Measurements from ENCODE around the gene MGARP. TPM values are rescaled to one million over a fixed set of nuclear protein-coding genes. Genes with fewer than 3 reads are reported as not detected.

MGARP gene
- total RNA-seq, 2 donors from 2014 or later, result 4.3 to 7.1 TPM

DNA sequence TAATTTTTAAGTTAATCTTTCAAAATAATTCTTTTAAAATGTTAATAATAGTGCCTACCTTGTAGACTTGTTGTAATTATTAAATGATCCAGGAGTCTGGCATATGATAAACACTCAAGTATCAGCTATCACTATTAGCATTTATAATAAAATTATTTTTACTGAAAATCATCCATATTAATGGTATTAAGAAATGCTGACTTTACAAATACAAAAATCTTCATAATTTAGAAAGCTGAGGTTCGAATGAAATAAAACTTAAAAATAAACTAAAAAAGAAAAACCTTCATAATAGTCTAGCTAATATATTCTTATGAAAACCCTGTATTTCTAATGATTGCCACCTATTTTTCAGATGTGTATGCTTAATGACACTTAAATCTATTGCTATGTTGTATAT lies 5.2 kb downstream of the MGARP start:
- no peaks in the 10 kb centered on the region for H3K36me3 ChIP-seq
- no peak overlapping the region for H3K27ac ChIP-seq
- no peaks in the 10 kb centered on the region for H3K27me3 ChIP-seq
- H3K4me1 ChIP-seq, result peaks cover 0 to 10% of the 10 kb centered on the region in 2 donors
- no peak overlapping the region for H3K4me3 ChIP-seq
- TF ChIP-seq, protein P1, sequence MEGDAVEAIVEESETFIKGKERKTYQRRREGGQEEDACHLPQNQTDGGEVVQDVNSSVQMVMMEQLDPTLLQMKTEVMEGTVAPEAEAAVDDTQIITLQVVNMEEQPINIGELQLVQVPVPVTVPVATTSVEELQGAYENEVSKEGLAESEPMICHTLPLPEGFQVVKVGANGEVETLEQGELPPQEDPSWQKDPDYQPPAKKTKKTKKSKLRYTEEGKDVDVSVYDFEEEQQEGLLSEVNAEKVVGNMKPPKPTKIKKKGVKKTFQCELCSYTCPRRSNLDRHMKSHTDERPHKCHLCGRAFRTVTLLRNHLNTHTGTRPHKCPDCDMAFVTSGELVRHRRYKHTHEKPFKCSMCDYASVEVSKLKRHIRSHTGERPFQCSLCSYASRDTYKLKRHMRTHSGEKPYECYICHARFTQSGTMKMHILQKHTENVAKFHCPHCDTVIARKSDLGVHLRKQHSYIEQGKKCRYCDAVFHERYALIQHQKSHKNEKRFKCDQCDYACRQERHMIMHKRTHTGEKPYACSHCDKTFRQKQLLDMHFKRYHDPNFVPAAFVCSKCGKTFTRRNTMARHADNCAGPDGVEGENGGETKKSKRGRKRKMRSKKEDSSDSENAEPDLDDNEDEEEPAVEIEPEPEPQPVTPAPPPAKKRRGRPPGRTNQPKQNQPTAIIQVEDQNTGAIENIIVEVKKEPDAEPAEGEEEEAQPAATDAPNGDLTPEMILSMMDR (IDR thresholded peaks at IDR 0.05), result no peak
- DNase-seq (ENCODE audit: low spot score), result no peak
- no peaks in the 10 kb centered on the region for H3K9me3 ChIP-seq

DNA sequence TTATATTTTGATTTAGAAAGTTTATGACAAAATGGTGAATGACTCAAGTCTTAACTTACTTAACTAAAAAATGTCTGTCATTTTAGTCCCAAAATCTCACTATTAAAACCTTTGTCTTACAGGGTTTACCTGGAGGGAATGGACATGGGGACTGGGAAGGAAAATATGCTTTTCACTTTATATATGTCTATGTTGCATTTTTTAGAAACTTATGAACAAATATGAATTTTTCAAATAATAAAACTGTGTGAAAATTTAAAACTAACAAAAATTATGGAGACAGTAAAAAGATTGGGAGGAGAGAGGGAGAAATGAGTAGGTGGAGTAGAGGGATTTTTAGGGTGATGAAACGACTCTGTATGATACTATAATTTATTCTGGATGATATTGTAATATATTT lies 6.2 kb downstream of the MGARP start:
- TF ChIP-seq, protein P1 (IDR thresholded peaks at IDR 0.05), result no peak
- Histone ChIP-seq H3K4me1 (peaks cover 0 to 1% of the 10 kb centered on the region in 2 donors), H3K36me3 (no peaks in the 10 kb centered on the region), H3K4me3 (no peak overlapping the region), H3K27ac (no peak overlapping the region), H3K27me3 (no peaks in the 10 kb centered on the region), H3K9me3 (no peaks in the 10 kb centered on the region)
- DNase-seq (ENCODE audit: low spot score), result no peak

DNA sequence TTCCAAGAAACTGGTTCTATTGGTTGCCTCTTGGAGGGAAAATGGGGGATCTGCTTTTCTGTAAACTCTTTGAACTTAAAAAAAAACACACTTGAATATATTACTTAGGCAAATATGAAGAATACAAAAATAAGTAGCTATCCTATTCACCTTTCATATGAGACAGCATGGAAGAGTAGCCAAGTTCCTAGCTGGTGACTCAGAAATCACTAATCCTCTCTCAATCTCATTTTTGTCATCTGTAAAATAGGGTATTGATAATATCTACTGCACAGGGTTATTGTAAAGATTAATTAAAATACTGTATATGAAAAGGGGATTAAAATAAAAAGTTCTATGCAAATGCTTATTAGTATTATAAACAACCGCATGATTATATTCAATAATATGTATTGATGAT lies 12.7 kb downstream of the MGARP start:
- DNase-seq (ENCODE audit: low spot score), result no peak
- Histone ChIP-seq H3K4me1 (peaks cover 0 to 10% of the 10 kb centered on the region in 2 donors), H3K27ac (peak overlapping the region in 1 of 2 donors; percentile 70), H3K9me3 (no peaks in the 10 kb centered on the region), H3K4me3 (no peak overlapping the region), H3K27me3 (no peaks in the 10 kb centered on the region), H3K36me3 (no peaks in the 10 kb centered on the region)
- TF ChIP-seq, protein P1 (IDR thresholded peaks at IDR 0.05), result no peak

DNA sequence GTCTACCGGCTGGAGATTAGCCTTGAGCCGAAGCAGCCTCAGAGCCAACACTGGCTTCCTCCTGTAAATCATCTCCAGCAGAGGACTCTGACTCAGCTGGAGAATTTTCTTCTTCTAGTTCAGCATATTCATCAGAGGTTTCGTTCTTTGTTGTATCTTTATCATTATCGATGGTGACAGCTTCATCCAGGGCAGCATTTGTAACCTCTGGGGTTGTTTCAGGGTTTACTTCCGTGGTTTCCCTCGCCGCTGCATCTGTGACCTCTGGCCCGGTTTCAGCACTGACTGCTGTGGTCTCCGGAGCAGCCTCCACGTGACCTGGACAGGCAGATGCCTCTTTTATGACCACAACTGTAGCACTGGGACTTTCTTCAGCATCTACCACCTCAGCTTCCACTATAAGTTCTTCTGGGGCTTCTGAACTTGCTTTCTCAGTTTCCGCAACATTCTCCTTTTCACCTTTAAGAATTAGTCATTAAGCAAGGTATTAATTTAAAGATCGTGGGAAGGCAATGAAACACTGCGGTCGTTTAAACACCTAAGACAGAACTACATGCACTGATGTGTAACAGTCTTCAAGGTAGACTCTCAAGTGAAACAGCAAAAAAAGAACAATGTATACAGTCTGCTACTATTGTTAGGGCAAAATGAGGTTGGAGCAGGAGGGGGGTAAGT lies 13.3 kb downstream of the MGARP start:
- DNase-seq (ENCODE audit: low spot score), result peak; percentile 73
- Histone ChIP-seq H3K36me3 (no peaks in the 10 kb centered on the region), H3K27me3 (no peaks in the 10 kb centered on the region), H3K4me3 (peak overlapping the region; percentile 24 to 46), H3K27ac (peak overlapping the region in 1 of 2 donors; percentile 70), H3K9me3 (no peaks in the 10 kb centered on the region), H3K4me1 (peaks cover 0 to 10% of the 10 kb centered on the region in 2 donors)
- TF ChIP-seq, protein P1 (IDR thresholded peaks at IDR 0.05), result no peak

DNA sequence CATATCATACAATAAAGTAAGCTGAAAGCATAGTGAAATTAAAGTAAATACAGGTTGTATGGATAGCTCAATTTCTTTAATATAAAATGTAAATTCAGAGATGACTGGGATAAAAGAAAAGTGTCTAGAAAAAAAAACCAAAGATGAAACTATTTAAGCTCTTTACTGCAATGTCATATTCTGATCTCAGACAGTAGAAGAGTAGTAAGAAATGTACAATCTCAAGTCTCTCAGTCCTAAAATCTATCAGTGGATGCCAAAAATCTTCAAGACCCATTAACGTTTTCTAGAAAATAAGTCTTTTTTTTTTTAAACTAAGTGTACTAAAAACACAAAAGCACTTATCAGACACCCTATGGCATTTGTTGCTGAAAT lies 13.8 kb downstream of the MGARP start:
- no peaks in the 10 kb centered on the region for H3K9me3 ChIP-seq
- H3K4me1 ChIP-seq, result peaks cover 0 to 10% of the 10 kb centered on the region in 2 donors
- H3K36me3 ChIP-seq, result no peaks in the 10 kb centered on the region
- TF ChIP-seq, protein P1 (IDR thresholded peaks at IDR 0.05), result no peak
- H3K27ac ChIP-seq, result peak overlapping the region in 1 of 2 donors; percentile 70
- no peak for DNase-seq (ENCODE audit: low spot score)
- no peaks in the 10 kb centered on the region for H3K27me3 ChIP-seq
- H3K4me3 ChIP-seq, result peak overlapping the region; percentile 24 to 46

DNA sequence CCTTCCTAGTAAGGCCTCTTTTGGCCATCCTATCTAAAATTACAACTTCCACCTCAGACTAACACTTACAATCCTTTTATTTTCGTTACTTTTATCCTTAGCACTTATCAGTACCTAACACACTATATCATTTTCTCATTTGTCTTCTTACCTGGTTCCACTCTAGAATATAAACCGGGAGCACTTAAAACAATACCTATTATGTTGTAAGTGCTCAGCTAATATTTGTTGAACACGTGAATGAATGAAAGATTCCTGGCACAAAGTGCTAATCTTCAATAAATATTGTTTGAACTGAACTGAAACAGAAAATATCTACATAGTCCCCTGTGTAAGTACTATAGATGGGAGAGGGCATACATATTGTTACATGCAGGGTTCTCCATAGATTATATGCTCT lies 14.4 kb downstream of the MGARP start:
- H3K36me3 ChIP-seq, result no peaks in the 10 kb centered on the region
- DNase-seq (ENCODE audit: low spot score), result no peak
- H3K9me3 ChIP-seq, result no peaks in the 10 kb centered on the region
- TF ChIP-seq, protein P1 (IDR thresholded peaks at IDR 0.05), result no peak
- H3K4me1 ChIP-seq, result peaks cover 0 to 10% of the 10 kb centered on the region in 2 donors
- H3K27ac ChIP-seq, result no peak overlapping the region
- H3K27me3 ChIP-seq, result no peaks in the 10 kb centered on the region
- H3K4me3 ChIP-seq, result no peak overlapping the region
